GM13977 (cell line): ENCODE data around the gene COL5A2.

Source experiments
- DNase-seq: peaks from one replicate; pipeline ENCODE4 v3.0.0; 2012; ENCODE audit warnings: low spot score
- in situ Hi-C: fragments of 300-500 bp; cut with MboI; formaldehyde crosslinking; loops from one replicate; pipeline ENCODE4 v1.12.0; 2022; ENCODE audit warnings: low sequenced_read_pairs, low pct_unique_long_range_greater_than_20kb, mixed read lengths, inconsistent platforms; ENCODE audit not compliant: unreplicated experiment
- TF ChIP-seq, protein P1 (sequence below): IDR thresholded peaks from 2 replicates; pipeline ENCODE4 v1.5.1; 2012; ENCODE audit warnings: mild to moderate bottlenecking, control low read depth; ENCODE audit not compliant: insufficient read depth; ENCODE audit errors: extremely low read depth, missing control alignments

Gene COL5A2

DNA sequence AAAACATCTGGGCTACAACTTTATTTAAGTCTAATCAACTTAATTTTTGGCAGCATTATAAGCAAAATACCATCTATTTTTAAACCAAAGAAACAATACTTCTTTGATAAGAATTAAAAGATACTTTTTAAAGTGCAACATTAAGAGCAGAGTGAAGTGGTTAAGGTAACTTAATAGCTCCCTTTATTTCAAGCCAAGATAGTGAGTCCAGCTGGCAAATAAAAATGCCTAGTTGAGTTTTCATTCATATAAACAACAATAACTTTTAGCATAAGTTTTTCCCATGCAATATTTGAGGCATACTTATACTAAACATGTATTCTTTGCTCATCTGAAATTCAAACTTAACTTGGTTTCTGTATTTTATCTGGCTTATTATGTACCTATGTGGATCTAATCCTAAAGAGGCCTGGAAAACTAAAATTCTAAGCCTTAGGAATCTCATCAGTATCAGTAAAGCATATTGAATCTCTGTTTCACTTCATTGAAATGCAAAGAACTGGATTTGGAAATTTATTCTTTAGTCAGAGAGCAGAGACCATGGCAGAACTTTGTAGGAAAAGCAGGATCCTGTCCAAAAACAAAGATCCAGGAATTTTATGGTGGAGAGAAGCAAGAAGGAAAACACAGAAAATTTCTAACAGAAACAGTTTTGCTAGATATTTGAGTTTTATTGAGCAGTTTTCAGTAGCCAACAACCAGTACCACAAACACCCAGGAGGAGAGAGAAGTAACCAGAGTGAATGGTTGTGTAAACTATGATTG lies 109.5 kb downstream of the COL5A2 start:
- in situ Hi-C loops: no loop called here
- no peak for DNase-seq
- TF ChIP-seq, protein P1, sequence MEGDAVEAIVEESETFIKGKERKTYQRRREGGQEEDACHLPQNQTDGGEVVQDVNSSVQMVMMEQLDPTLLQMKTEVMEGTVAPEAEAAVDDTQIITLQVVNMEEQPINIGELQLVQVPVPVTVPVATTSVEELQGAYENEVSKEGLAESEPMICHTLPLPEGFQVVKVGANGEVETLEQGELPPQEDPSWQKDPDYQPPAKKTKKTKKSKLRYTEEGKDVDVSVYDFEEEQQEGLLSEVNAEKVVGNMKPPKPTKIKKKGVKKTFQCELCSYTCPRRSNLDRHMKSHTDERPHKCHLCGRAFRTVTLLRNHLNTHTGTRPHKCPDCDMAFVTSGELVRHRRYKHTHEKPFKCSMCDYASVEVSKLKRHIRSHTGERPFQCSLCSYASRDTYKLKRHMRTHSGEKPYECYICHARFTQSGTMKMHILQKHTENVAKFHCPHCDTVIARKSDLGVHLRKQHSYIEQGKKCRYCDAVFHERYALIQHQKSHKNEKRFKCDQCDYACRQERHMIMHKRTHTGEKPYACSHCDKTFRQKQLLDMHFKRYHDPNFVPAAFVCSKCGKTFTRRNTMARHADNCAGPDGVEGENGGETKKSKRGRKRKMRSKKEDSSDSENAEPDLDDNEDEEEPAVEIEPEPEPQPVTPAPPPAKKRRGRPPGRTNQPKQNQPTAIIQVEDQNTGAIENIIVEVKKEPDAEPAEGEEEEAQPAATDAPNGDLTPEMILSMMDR: no peak

- no peak for DNase-seq
- TF ChIP-seq, protein P1: no peak
- in situ Hi-C loops: no loop called here
Observed at GRCh38 chr2:189066037-189066436, 113.5 kb downstream of the COL5A2 start.

- TF ChIP-seq, protein P1: no peak
- DNase-seq: no peak
- in situ Hi-C loops: no loop called here
Observed at GRCh38 chr2:189060096-189060642, 119.4 kb downstream of the COL5A2 start.

DNA sequence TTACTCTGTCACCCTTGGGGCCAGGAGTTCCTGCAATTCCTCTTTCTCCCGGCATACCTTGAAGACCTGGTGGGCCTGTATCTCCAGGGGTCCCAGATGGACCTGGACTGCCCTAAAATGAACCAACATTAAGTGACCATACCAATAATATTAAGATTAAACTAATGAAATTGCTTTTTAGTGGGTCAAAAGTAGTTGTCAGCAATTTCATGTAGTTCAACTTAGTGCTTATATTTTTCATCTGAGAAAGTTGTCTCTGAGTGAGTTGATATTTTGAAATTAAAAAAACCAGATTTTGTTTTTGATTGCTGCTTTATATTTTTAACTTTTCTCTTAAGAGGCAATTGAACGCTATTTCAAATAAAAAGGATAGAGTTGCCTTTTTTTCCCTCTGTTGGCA lies 122.2 kb downstream of the COL5A2 start:
- TF ChIP-seq, protein P1: no peak
- no peak for DNase-seq
- in situ Hi-C loops: no loop called here

GRCh38 chr2:189056200-189057106 lies 123.1 kb downstream of the COL5A2 start:
- TF ChIP-seq, protein P1: no peak
- in situ Hi-C loops: no loop called here
- no peak for DNase-seq

GRCh38 chr2:189050165-189050712 lies 129.3 kb downstream of the COL5A2 start:
- TF ChIP-seq, protein P1: no peak
- in situ Hi-C loops: no loop called here
- no peak for DNase-seq
